ENCODE measurements around the gene AIRE. TPM values are rescaled to one million over a fixed set of nuclear protein-coding genes. Genes with fewer than 3 reads are reported as not detected.

AIRE gene
- total RNA-seq, 6 experiments from 2014 or later: not detected

DNA sequence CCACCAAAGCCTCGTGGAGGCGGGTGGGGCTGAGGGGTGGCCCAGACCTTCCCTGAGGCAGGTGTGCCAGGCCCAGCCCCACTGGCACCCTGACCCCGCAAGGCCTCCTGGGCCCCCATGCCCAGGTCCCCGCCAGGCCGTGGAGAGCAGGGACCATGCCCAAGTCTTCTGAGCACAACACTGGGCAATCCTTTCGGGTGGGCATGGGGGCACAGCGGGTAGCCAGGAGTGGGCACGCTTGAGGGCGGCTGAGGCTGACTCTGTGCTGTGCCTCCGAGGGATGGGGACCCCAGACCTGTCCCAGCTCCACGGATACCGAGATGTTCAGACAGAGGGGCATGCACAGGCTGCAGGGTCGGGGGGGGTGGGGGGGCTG is 40.6 kb downstream of the AIRE start:
- H3K4me3 ChIP-seq: no peak overlapping the region
- 100% methylated on average over 1 of the region's 13 CpGs for WGBS (ENCODE audit: insufficient coverage, low coverage, low lambda C conversion rate, missing lambda C conversion rate)
- DNase-seq (no peak), ATAC-seq (no peak)
- peaks cover 0 to 27% (median 0%) of the 10 kb centered on the region in 4 donors for H3K36me3 ChIP-seq
- H3K27me3 ChIP-seq: no peaks in the 10 kb centered on the region
- no peaks in the 10 kb centered on the region for H3K4me1 ChIP-seq
- no peak for TF ChIP-seq POLR2A (IDR thresholded peaks at IDR 0.05)
- TF ChIP-seq CTCF (IDR thresholded peaks at IDR 0.05): no peak
- intact Hi-C loops (cut with DNase I): no loop called here
- no peaks in the 10 kb centered on the region for H3K9me3 ChIP-seq
- no peak overlapping the region for H3K27ac ChIP-seq

- Histone ChIP-seq H3K4me3 (no peak overlapping the region), H3K27me3 (no peaks in the 10 kb centered on the region), H3K27ac (no peak overlapping the region), H3K4me1 (no peaks in the 10 kb centered on the region), H3K36me3 (peaks cover 0 to 25% (median 0%) of the 10 kb centered on the region in 4 donors), H3K9me3 (no peaks in the 10 kb centered on the region)
- TF ChIP-seq CTCF (IDR thresholded peaks at IDR 0.05): no peak
- TF ChIP-seq POLR2A (IDR thresholded peaks at IDR 0.05): no peak
- no CpG with 5 or more reads among the region's 26 CpGs for WGBS (ENCODE audit: insufficient coverage, low coverage, low lambda C conversion rate, missing lambda C conversion rate)
- ATAC-seq: no peak
- intact Hi-C loops (cut with DNase I): no loop called here
- DNase-seq: no peak
Measured at GRCh38 chr21:44326716-44327602, 41.3 kb downstream of the AIRE start.

GRCh38 chr21:44327603-44327974 is 41.9 kb downstream of the AIRE start:
- no peaks in the 10 kb centered on the region for H3K4me1 ChIP-seq
- TF ChIP-seq CTCF (IDR thresholded peaks at IDR 0.05): no peak
- TF ChIP-seq POLR2A (IDR thresholded peaks at IDR 0.05): no peak
- H3K4me3 ChIP-seq: no peak overlapping the region
- no peaks in the 10 kb centered on the region for H3K27me3 ChIP-seq
- H3K9me3 ChIP-seq: no peaks in the 10 kb centered on the region
- no CpG with 5 or more reads among the region's 11 CpGs for WGBS (ENCODE audit: insufficient coverage, low coverage, low lambda C conversion rate, missing lambda C conversion rate)
- no peak overlapping the region for H3K27ac ChIP-seq
- peaks cover 0 to 19% (median 0%) of the 10 kb centered on the region in 4 donors for H3K36me3 ChIP-seq
- ATAC-seq (no peak), DNase-seq (no peak)
- intact Hi-C loops (cut with DNase I): no loop called here

GRCh38 chr21:44328242-44328895 is 42.7 kb downstream of the AIRE start:
- no CpG with 5 or more reads among the region's 25 CpGs for WGBS (ENCODE audit: insufficient coverage, low coverage, low lambda C conversion rate, missing lambda C conversion rate)
- TF ChIP-seq CTCF (IDR thresholded peaks at IDR 0.05): no peak
- TF ChIP-seq POLR2A (IDR thresholded peaks at IDR 0.05): no peak
- Histone ChIP-seq H3K9me3 (no peaks in the 10 kb centered on the region), H3K27ac (no peak overlapping the region), H3K4me1 (no peaks in the 10 kb centered on the region), H3K27me3 (no peaks in the 10 kb centered on the region), H3K4me3 (no peak overlapping the region), H3K36me3 (peaks cover 0 to 15% (median 0%) of the 10 kb centered on the region in 4 donors)
- intact Hi-C loops (cut with DNase I): no loop called here
- ATAC-seq: peak in 1 of 4 donors; percentile 2
- DNase-seq: no peak
